EL (cell line): ENCODE measurements around the gene CABP4.

Experiments used
- DNase-seq: peaks from one replicate; pipeline ENCODE4 v3.0.0-alpha.2; 2016

Gene CABP4

GRCh38 chr11:67455054-67455453, at the start of gene CABP4:
Gene CABP4 (plus strand): TSS chr11:67455354. CDS start chr11:67455424, 70 bp downstream.
- no peak for DNase-seq

- no peak for DNase-seq
Observed at GRCh38 chr11:67405688-67406339, 49.3 kb upstream of the CABP4 start.

DNA sequence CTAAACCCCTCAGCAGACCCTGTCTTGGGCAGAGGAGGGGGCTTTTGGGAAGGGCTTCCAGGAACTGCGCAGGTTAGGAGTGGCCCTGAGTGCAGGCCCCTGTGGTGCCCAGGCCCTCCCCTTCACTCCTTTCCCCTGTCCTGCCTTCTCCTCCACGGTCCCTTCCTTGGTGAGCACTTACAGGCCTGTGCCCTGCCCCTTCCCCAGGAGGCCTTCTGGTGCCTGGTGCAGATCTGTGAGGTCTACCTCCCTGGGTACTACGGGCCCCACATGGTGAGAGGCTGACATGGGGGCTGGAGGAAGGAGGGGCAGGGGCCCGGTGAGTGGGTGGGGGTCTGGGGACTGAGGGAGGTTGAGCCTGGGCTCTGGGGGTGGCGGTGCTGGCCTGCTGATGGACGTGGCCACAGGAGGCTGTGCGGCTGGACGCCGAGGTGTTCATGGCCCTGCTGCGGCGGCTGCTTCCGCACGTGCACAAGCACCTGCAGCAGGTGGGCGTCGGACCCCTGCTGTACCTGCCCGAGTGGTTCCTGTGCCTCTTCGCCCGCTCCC, 48.7 kb upstream of the CABP4 start:
- no peak for DNase-seq

DNA sequence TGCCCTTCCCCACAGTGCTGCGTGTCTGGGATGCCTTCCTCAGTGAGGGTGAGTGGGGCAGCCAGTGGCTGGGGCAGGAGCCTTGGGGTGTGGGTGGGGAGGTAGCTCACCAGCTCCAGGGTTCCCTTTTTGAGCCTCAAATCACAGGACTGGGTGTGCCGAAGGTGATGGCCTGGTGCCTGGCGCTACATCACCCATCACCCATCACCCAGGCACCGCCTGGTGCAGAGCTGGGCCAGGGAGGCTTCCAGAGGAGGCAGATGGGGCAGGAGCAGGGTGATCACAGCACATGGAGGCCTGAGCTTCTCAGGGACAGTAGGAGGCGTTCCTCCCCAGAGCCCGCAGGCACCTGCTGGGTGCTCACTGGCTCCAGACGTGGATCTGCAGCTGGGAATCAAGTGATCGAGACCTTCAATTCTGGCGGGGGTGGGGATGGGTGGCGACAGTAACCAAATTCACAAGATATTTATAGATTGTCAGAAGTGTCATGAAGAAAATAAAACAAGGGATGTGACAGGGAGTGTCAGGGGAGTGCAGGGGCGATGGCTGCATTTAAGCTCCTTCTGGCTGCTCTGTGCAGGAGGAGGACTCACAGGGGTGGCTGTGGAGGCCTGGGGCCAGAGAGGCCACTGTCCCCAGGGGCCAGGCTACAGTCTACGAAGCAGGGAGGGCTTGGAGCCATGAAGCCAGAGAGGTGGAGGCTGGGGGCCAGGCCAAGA, 48.0 kb upstream of the CABP4 start:
- DNase-seq, result no peak

DNA sequence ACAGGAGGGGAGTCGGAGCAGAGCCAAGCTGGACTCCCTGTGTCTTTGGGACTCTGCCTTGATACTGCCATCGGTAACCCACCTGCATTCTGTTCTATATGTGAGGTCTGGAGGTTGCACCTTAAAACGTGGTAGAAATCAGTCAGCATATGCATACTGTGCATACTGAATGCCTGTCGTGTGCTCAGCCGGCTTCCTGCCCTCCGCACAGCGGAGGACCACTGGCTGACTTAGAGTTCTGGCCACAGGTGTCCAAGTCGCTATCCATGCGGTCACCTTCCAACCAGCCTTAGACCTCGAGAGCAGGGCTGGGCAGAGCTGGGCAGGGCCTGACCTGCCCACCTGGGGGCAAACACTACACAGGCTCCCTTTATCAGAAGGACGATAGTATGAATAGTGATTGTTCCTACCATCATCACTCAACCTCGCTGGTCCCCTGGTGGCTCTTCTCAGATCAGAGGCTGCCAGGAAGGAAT, 47.4 kb upstream of the CABP4 start:
- DNase-seq, result no peak

DNA sequence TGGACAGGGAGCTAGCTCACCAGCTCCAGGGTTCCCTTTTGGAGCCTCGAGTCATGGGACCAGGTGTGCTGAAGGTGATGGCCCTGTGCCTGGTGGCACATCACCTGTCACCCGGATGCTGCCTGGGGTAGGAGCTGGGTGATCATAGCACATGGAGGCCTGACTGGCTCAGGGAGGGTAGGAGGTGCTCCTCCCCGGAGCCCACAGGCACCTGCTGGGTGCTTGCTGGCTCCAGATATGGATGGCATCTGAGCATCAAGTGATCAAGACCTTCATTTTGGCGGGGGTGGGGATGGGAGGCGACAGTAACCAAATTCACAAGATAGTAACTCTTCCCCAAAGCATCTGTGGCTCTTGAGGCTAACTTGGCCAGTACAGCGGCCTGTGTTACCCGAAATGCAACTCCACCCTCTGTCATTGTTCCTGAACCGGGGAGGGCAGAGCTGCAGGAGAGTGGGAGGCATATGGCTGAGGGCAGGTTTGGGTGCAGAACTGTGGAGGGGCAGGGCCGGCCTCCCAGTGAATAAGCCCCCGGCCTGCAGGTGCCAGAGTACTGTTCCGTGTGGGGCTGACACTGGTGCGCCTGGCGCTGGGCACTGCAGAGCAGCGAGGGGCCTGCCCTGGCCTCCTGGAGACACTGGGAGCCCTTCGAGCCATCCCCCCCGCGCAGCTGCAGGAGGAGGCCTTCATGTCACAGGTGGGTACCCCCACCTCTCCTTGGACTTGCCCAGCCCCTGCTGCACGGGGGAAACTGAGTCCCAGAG, 46.5 kb upstream of the CABP4 start:
- no peak for DNase-seq

GRCh38 chr11:67409261-67409666, 45.9 kb upstream of the CABP4 start:
- DNase-seq, result no peak

GRCh38 chr11:67409781-67410368, 45.3 kb upstream of the CABP4 start:
- no peak for DNase-seq

DNA sequence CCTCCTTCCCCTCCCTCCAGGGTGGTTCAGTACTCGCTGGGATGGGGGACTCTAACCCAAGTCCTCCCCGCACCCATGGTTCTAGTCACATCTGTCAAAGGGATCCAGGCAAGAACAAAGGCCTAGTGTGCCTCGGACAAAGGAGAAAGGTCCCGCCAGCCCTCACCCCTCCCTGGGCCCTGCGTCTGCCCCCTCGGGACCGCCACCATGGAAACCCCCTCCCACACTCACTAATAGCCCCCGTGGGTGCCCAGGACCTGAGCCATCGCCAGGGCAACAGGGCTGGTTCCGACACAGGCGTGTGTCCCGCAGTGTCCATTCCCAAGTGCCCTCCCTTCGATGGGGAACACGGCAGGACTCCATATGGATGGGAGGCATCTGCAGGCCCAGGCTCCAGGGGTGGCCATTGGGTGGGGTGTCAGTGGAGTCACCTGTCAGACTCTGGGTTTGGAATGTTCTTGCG, 44.8 kb upstream of the CABP4 start:
- no peak for DNase-seq

GRCh38 chr11:67410984-67411784, 44.0 kb upstream of the CABP4 start:
- DNase-seq, result no peak

GRCh38 chr11:67411785-67412152, 43.4 kb upstream of the CABP4 start:
- DNase-seq, result no peak

DNA sequence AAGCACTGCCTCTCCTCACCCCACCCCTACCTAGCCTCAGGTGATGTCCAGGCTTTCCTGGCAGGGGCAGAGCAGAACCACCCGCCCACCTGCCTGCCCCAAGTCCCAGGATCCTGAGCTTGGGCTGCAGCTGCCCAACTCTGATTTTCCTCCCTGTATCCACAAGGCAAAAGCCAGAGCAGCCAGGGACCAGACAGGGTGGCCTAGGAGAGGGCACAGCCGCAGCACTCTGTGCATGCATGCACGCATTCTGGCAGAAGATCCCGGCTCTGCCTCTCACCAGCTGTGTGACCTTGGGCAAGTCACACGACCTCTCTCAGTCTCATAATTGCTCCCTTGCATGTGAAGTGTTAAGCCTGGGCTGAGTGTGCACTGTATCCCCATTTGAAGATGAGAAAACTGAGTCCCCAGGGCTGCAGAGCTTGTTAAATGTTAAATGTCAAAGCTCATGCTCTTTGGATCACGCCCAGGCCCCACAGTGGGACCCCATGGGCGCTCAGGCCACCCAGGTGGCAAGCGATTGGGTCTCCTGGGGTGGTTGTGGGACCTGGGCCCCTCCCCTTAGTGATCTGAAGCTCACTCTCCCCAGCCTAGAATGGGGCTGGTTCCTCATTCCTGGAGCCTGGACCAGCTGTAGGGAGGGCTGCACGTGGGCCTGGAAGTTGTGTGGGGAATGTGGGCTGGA, 42.5 kb upstream of the CABP4 start:
- DNase-seq, result no peak

DNA sequence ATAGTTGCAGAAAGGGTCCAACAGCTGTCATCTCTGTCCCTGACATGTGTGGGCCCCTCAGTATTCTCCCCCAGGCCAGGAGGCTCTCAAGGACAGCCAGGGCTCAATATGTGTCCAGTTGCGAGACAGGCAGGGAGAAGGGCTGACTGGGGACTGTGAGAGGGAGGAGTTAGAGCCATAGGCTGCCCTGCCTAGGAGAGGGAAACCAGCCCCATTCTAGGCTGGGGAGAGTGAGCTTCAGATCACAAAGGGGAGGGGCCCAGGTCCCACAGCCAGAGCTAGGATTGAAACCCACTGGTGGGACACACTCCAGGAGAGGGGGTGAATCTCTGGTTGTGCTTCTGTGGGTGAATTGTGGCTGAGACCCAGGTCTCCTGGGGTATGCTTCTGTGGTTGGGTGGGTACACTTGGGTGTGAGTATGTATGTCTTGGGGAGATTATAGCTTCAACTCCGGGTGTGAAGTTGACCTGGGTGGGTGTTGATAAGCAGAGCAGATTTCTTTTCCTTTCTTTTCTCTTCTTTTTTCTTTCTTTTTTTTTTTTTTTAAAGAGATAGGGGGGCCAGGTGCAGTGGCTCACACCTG, 41.8 kb upstream of the CABP4 start:
- DNase-seq, result no peak

GRCh38 chr11:67415501-67416304, 39.5 kb upstream of the CABP4 start, which contains the start of gene CARNS1:
Gene CARNS1 (plus strand): TSS chr11:67415678. CDS start chr11:67416200, 522 bp downstream.
- no peak for DNase-seq

- peak; percentile 26 for DNase-seq
Observed at GRCh38 chr11:67416416-67417335, 38.5 kb upstream of the CABP4 start.

- DNase-seq, result no peak
Observed at GRCh38 chr11:67417425-67417824, 37.7 kb upstream of the CABP4 start.

DNA sequence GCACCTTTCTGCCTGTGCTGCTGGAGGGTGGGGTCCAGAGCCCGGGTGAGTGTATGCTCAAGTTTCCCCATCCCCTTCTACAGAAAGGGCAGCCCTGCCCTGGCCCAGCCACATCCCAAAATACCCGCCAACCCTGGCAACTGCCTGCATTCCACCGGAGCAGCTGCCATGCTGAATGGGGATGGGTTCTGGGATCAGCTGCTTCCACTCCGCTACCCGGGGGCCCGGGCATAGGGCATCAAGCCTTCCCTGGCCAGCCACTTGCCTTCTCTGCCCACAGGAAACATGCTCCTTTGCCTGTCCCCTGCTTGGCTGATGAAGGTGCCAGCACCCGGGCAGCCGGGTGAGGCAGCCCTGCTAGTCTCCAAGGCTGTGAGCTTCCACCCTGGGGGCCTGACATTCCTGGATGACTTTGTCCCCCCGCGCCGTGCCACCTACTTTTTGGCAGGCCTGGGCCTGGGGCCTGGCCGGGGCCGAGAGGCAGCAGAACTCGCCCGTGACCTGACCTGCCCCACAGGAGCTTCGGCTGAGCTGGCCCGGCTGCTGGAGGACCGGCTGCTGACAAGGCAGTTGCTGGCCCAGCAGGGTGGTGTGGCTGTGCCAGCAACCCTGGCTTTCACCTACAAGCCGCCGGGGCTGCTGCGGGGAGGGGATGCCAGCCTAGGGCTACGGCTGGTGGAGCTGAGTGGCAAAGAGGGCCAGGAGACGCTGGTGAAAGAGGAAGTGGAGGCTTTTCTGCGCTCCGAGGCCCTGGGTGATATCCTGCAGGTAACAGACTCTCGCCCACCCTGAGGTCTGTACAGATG, 36.5 kb upstream of the CABP4 start:
- DNase-seq, result no peak
